ENCODE results near the gene ABTB2.
"Not testable (repeated sequence)": the region's sequence is repeated elsewhere in the genome, so short reads cannot be mapped to it uniquely, and the experiment has no call there.

The ABTB2 gene

DNA sequence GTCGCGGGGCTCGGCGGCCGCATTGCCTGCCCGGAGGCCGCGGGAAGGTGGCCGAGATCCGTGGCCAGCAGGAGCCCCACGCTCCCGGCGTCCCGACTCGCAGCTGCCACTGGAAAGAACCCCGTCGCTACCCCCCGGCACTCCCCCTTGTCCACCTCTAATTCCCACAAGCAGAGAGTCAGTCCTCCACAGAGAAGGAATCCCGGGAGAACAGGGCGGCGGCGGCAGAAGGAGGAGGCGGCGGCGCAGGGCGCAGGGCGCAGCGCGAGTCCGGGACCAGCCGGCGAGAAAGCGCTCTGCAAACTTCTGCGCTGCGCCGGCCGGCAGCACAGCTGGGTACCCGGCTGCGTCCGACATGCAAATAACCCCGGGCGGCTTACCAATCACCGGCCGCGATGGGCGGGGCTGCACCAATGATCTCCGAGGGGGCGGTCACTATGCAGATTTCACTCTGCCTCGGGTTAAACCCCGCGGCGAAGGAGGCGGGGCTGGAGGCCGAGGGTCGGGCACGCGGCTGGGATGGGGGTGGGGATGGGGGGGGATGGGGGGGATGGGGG is at the start of gene ABTB2:
TSS of gene ABTB2 (minus strand) at position 310 of the 557 bp plus-strand sequence.
- peak; percentile 93 for DNase-seq (ENCODE audit: low read depth)

DNA sequence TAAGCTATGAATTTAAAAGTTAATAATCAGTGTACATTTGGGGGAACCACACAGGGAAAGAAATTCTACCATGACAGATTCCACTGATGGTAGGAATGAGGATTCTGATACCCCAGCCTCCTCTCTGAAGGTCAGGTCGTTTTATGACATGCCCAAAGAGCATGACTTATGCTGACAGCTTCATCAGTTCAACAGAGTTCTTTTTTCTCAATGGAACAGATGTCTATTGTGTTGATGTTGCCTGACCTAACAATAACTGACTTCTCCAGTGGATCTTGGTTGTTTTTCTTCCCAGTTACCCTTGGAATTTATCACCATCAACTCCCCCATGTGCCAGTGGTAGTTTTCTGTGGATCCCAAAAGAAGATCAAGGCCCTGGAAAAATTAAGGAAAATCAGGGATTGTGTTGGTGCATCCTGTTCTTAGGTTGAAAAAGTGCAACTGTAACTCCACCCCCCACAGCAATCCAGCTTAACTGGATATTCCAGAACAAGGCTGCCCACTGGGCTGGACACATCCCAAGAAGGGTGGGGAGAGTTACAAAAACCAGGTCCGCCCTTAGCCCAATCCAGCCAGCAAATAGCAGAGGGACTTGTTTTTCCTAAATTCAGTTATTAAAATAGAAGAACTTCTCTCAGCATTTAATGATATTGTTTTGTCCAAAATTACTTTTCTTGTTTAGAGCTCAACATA is 49.5 kb upstream of the ABTB2 start:
- DNase-seq (ENCODE audit: low read depth), result no peak

DNA sequence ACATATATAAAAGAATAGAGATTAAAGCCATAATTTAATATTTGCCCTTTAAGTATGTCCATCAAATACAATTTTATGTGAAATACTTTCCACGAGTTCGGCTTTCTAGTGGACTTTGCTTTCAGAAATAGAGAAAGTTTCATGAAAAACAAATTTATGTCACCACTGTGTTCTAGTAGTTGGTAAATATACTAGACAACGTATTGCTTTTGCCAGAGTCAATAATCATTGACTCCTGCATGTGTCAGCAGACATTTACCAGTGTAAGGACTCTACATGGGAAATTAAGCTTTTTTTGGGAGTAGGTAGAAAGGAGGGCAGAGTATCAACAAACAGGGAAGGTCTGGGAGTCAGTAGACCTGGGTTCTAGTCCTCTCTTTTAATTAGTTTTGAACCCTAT is 48.6 kb upstream of the ABTB2 start:
- DNase-seq (ENCODE audit: low read depth), result no peak

DNA sequence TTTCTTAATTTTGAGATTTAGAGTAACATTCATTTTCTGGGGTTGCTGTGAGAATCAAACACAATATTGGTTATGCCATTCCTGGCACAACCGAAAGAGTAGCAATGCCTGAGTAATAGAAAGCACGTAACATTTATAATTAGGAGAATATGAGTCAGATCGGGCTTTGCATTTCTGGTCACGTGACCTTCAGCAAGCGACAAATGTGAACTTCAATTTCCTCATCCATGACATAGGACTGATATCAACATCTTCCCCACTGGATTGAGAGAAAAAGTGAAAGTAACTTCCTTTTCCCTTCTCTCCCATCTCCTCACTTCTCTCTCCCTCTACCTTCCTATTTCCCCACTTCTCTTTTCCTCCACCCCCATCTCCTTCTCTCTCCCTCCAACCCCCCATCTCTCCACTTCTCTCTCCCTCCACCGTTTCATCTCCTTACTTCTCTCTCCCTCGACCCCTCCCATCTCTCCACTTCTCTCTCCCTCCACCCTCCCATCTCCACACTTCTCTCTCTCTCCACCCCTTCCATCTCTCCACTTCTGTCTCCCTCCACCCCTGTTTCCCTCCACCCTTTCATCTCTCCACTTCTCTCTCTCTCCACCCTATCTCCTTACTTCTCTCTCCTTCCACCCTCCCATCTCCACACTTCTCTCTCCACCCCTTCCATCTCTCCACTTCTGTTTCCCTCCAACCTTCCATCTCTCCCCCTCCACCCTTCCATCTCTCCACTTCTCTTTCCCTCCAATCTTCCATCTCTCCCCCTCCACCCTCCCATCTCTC is 47.5 kb upstream of the ABTB2 start:
- no peak for DNase-seq (ENCODE audit: low read depth)

DNA sequence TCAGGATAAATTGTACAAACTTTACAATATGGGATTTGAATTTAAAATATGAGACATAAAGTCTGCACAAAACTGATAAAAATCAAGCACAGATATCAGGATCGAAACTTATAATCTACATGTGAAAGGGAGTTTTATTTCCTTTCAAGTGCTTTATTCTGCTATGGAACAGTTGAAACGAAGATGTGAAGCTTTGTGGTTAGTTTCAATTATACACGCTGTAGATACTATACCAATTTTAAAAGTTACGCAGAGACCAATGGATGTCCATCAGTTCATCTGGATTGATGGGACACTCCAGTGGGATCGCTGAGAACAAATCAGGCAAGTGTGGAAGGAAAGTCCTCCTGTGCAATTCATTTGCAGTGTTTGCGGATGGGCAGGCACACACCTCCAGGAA is 46.5 kb upstream of the ABTB2 start:
- DNase-seq (ENCODE audit: low read depth), result no peak

DNA sequence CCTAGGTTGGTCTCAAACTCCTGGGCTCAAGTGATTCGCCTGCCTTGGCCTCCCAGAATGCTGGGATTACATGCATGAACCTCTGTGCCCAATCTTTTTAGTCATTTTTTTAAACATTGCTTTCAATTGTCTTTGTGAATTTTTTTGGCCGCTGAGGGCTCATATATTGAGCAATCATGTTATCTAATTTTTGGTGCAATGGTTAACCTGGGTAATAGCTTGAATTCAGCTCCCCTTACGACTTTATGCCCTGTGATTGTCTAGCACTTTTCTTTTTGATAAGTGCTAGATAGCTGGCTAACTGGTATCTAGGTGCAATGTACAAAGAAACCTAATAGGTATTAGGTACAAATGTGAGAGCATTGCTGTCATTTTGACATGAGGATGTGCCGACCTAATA is 45.6 kb upstream of the ABTB2 start:
- no peak for DNase-seq (ENCODE audit: low read depth)

DNA sequence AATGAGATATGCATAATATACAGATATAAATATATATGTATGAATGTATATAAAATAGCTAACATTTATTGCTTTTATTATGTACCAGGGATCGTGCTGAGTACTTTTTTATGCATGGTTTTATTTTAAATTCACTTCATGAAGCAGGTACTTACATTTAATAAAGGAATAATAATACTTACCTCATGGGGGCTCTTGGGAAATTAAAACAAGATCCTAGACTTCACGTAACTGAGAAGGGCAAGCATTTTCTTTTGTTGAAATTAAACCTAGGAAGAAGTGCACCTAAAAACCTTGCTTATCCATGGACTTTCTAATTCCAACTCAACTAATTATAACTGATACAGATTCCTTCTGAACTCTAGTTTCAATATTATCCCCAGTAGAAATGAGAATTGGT is 40.0 kb upstream of the ABTB2 start:
- DNase-seq (ENCODE audit: low read depth), result no peak

DNA sequence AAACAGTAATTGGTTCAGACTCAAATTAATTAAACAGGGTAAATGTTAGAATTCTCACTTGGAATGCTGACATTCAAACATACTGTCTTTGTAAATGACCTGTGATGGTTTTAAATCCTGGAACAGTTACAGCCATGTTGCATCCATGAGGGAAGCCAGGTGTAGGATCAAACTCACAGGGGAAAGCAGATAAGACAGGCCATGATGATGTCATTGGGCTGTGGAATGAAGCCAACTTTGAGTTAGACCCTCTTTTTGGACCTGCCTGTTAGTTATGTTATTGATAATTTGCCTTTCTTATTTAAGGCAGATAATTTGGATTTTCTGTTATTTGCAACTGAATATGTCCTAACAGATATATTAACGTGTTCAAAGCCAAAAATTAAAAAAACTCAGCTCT is 39.3 kb upstream of the ABTB2 start:
- no peak for DNase-seq (ENCODE audit: low read depth)

DNA sequence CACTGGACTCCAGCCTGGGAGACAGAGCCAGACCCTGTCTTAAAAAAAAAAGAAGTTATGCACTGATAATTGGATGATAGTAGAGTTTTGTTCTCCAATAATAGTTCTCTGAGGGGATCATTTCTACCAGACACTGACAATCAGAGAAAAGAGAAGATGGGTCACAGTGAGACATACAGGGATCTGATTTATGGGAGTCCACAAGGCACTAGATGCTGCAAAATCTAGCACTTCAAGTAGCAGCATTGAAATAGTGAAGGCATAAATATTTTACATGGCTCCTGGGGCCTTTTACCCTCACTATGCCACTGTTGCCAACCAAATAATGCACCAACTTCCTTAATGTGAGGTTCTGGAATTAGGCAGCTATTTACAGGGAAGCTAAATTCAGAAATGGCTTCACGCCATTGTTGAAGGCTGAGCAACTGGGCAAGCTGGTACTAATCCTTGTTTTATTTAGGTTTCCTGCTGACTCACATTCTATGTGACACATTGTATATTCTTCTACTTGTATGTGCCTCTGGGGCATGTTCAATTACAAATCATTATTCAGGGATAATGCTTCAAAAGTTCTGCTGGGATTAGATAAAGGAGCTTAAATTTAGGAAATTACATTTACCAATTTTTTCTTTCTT is 38.2 kb upstream of the ABTB2 start:
- DNase-seq (ENCODE audit: low read depth), result no peak

DNA sequence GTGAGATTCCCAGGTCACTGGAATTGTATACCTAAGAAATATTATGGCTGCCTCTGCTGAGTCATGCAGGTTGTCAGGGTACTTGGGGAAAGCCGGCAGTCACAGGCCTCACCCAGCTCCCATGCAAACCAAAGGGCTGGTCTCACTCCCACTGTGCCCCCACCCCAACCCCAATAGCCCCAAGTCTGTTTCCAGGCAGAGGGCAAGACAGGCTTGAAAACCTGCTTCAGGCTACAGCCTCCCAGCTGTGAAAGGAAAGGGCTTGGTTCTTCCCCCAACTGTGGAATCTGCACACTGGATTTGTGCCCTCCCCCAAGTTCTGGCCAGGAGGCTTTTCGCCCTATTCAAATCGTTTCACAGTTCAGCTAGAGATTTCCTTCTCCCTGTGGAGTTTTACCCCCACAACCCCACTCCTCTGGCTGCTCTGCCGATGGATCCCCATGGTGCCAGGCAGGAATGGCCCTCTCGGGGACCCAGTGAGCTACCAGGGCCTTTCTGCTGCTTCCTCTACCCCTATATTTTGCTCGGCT is 37.0 kb upstream of the ABTB2 start:
- DNase-seq (ENCODE audit: low read depth), result no peak

DNA sequence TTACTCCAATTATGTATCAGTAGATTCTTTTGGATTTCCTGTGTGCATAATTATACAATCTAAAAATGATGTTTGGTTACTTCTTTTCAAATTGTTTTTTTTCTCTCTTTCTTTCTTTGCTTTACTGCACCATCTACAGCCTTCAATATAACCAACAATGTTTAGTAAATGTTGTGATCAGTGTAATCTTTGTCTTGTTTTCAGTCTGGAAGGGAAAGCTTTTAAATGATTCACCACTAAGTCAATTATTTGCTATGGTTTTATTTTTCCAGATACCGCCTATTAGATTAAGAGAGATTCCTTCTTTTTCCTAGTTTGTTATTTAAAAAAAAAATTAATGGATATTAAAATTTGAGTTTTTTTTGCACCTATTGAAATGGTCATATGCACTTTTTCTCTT is 29.8 kb upstream of the ABTB2 start:
- no peak for DNase-seq (ENCODE audit: low read depth)

DNA sequence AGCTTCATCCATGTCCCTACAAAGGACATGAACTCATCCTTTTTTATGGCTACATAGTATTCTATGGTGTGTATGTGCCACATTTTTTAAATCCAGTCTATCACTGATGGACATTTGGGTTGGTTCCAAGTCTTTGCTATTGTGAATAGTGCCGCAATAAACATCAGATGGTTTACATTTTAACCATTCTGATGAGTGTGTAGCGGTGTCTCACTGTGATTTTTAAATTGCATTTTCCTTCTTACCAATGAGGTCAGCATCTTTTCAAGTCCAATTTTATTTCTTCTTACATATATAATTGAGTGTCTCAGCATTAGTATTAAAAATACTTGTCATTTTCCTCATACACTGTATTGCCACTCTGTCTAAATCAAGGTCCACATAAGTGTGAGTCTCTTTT is 28.5 kb upstream of the ABTB2 start:
- DNase-seq (ENCODE audit: low read depth), result not testable (repeated sequence)

DNA sequence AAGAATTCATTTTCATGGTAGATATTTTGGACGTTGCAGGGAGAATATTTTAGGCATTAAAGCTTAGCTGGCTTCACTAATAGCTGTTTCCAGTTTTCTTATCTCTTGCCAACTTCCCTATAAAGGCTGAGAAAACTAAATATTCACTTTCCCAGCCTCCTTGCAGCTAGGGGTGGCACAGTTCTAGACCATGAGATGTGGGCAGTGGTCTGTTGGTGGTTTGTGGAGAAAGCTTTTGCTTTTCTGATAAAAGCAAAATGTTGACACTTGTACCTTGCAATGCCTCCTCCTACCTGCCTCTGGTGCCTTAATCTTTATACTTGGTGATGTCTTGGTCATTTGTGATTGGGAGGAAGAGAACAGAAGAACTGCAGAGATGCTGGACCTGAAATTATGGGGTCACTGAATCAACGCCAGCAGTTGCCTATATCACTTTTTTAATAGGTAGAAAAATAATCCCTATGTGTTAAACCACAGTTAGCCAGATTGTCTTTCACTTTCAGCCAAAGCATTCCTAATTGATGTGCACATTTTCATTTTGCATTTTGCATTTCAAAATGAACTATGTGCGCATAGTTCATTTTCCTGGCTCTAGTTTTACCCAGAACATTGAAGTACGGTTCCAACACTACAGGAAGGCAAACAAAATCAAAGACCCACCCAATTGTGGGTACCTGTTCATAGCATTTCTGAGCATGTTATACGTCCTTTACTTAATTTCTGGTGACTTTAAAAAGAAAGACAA is 24.9 kb upstream of the ABTB2 start:
- DNase-seq (ENCODE audit: low read depth), result no peak

DNA sequence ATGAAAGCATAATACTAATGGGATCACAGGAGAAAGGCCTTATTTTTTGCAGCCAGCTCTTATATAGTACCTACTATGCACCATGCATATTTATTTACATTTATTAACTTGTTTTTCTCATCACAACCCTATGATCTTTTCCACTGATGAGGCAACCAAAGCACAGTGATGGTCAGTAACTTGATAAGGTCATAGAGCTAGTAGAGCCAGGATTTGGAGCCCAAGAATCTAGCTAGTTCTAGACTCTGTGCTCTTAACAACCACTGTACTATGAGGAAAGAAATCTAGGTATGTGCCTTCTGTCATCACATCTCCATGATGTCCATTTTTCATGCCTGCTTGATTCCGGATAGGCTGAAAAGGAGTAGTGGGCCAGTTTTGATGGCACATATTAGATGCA is 24.0 kb upstream of the ABTB2 start:
- no peak for DNase-seq (ENCODE audit: low read depth)

DNA sequence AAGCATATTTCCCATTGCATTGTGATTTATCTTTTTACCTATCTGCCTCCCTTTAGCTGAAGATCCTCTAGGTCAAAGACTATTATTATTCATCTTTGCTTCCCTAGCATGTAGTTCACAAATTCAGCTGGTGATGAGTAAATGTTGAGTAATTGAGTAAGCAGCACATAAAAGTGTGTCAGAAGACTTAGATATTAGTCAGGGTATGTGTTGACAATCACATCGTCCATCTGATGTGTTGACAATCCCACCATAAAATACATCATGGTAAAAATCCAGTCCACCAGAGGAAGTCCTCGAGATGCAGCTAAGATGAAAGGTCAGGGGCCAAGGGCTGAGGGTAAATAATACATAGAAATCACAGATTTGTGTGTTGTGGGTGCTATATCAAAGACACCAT is 22.9 kb upstream of the ABTB2 start:
- no peak for DNase-seq (ENCODE audit: low read depth)

DNA sequence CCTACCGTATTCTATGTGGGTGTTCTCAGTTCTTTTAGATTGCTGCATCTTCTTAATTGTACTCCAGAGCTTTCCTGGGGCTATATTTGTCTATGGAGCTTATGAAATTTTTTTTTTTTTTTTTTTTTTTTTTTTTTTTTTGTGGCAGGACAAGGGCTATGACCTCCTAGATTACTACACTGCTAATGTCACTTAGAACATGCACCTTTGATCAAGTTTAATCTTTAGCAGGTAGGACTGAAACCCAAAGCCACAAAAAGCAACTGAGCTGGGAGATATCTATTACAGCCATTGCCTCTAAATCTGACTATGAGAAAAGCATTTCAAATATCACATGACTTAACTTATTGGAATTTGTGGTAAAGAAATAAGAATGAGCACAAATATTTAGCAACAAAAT is 21.7 kb upstream of the ABTB2 start:
- no peak for DNase-seq (ENCODE audit: low read depth)

DNA sequence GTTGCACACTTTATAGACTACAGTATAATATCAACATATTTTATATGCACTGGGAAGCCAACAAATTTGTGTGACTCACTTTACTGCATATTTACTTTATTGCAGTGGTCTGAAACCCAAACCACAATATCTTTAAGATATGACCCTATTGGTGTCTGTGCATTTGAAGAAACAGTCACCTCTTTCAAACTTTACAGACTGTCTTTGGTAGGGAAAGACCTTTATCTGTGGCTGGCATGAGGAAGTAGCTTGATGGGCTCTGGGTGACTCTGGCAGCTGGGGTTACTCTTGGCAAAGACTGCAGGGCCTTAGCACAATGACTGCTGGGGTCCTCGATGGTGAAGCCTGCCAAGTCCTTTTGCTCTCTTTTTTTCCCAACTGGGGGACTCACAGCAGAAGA is 21.3 kb upstream of the ABTB2 start:
- no peak for DNase-seq (ENCODE audit: low read depth)

DNA sequence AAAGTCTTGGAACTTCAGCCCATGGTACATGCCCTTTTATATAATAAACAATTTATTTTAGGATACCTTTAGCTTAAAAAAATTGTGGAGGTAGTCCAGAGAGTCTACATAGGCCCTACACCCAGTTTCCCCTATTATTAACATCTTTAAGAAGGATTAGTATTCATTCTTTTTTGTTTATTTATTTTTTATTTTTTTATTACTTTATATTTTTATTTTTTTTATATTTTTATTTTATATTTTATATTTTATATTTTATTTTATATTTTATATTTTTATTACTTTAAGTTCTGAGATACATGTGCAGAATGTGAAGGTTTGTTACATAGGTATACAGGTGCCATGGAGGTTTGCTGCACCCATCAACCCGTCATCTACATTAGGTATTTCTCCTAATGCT is 15.9 kb upstream of the ABTB2 start:
- no peak for DNase-seq (ENCODE audit: low read depth)

DNA sequence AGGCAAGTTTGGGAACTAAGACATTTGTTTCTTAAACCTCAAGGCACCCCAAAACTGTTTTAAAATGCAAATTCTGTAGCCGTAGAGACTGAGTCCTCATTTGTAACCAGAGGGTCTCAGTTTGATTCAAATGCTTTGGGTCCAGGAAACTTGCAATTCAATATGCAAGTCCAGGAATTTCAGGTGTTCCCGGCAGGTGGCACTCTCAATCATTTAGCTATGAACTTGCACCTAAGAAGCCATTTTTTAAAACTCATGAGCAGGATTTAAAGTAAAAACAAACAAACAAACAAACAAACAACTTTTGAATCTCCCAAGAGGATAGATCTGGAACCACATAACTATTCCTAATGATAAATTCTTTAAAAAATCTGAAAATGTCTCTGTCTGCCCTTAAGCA is 8.7 kb upstream of the ABTB2 start:
- no peak for DNase-seq (ENCODE audit: low read depth)

DNA sequence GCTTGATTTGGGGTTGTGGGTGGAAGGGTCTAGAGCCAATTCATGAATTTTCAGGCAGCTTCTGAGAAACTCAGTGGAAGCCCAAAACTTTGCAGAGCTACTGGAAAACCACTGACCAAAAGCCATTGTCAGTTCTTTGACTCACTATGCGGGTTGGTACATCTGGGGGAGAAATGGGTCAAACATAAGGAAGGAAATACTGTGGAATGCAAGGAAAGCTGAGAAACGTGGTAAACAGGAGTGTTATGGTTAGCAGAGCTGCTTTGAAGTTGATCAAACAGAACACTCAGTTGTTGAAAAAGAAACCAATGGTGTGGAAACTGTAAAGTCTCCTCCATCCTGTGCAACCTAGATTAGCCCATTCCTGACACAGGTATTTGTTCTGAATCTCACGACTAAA is 6.3 kb upstream of the ABTB2 start:
- no peak for DNase-seq (ENCODE audit: low read depth)

DNA sequence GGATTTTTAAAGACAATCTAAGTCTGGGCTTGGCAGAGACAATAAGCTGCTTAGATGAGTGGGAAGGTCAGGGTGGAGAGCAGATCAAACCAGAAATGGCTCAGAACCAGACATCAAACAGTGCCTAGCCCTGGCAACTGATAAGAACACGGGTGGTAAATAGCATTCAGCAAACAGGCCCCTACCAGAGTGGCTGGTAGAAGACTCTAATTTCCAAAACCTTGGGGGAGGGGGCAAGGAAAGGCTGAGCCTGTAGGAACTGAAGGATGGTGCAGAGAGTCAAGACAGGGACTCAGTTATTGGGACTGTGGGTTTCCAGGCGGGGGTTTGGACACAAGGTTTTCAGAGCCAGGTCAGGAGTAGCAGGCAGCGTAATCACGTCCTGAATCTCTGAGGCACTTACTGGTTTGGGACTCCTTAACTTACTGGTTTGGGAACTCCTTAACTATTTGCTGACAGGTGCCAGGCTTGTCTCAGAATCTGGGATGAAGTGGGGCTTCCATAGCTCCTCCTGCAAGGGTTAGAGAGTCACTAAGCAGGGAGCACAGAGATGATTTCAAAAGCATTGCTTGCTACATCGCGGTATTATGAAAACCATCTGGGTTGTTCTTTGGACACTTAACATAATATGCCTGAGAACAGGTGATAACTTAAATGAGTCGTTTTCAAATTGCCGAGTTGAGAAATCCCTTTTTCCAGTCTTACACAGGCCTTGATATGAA is 5.7 kb upstream of the ABTB2 start:
- DNase-seq (ENCODE audit: low read depth), result no peak

All from fibroblast of the conjunctiva (primary cell).